GM12892 (cell line): ENCODE results near the gene RSKR.

Source experiments
- POLR2A ChIP-seq: IDR thresholded peaks from 2 replicates; pipeline ENCODE4 v1.6.1; 2011; ENCODE audit warnings: low read depth, low read length, control low read depth
- POLR2AphosphoS5 ChIP-seq: IDR thresholded peaks from 2 replicates; pipeline ENCODE4 v1.6.1; 2011; ENCODE audit warnings: low read depth, low read length, control low read depth
- TAF1 ChIP-seq: IDR thresholded peaks from 2 replicates; pipeline ENCODE4 v1.6.1; 2011; ENCODE audit warnings: low read depth, mild to moderate bottlenecking, control low read depth, low read length, borderline replicate concordance

- TF ChIP-seq POLR2AphosphoS5 (no peak), POLR2A (no peak), TAF1 (no peak)
Observed at GRCh38 chr17:28598389-28598788, 15.6 kb downstream of the RSKR start.
